Thoracic aorta (tissue), 2 donors: ENCODE results near the gene PDCD2L. TPM values are rescaled to one million over a fixed set of nuclear protein-coding genes. Genes with fewer than 3 reads are reported as not detected.
A peak's percentile ranks its signal among the peaks of the same experiment; 100 is the strongest.

Experiments used
- ATAC-seq: fragments of 150-250 bp; one replicate; pipeline ENCODE4 v1.8.0; 2017; ENCODE audit warnings: low read depth; ENCODE audit not compliant: insufficient number of reproducible peaks, low FRiP score
- DNase-seq: peaks from one replicate; pipeline ENCODE4 v3.0.0-alpha.2; 2020; ENCODE audit warnings: low spot score
- H3K27ac ChIP-seq, 2 donors: fragments of 200-600 bp; sonication (generic); 1 replicate in 1 of 2; 2 replicates in 1 of 2; pipeline ENCODE4 v1.5.1; 2016; ENCODE audit warnings: mild to moderate bottlenecking in 2 of 2, moderate library complexity in 2 of 2
- H3K27me3 ChIP-seq: fragments of 200-600 bp; sonication (generic); replicated peaks from 2 replicates; pipeline ENCODE4 v1.6.0; 2016; ENCODE audit warnings: mild to moderate bottlenecking; ENCODE audit not compliant: insufficient read depth
- H3K36me3 ChIP-seq: fragments of 200-600 bp; sonication (generic); one replicate; pipeline ENCODE4 v1.5.1; 2016
- H3K4me1 ChIP-seq, 2 donors: fragments of 200-600 bp; sonication (generic); 1 replicate in 1 of 2; 2 replicates in 1 of 2; pipeline versions ENCODE4 v1.5.1 to v1.6.0; 2016; ENCODE audit warnings: low read depth in 2 of 2, mild to moderate bottlenecking in 1 of 2; ENCODE audit not compliant: control insufficient read depth in 1 of 2
- H3K4me3 ChIP-seq: fragments of 200-600 bp; sonication (generic); 2 replicates; pipeline ENCODE4 v1.5.1; 2016; ENCODE audit warnings: mild to moderate bottlenecking
- H3K9me3 ChIP-seq: fragments of 200-600 bp; sonication (generic); 2 replicates; pipeline ENCODE4 v1.5.1; 2016
- total RNA-seq, 2 donors: library from RNA; depleted of rRNA; stranded (reverse); fragments of >200 nt; gene quantifications; one replicate each; pipeline versions ENCODE4 v1.1.0 to v1.2.3, GENCODE V29; 2016
- TF ChIP-seq, protein P1 (sequence below): fragments of 200-600 bp; sonication (generic); IDR thresholded peaks from one replicate; pipeline ENCODE4 v1.5.1; 2019; ENCODE audit warnings: antibody characterized with exemption

The PDCD2L gene
- total RNA-seq, 2 donors from 2014 or later: 6.2 to 12.8 TPM

- ATAC-seq: no peak
- TF ChIP-seq, protein P1, sequence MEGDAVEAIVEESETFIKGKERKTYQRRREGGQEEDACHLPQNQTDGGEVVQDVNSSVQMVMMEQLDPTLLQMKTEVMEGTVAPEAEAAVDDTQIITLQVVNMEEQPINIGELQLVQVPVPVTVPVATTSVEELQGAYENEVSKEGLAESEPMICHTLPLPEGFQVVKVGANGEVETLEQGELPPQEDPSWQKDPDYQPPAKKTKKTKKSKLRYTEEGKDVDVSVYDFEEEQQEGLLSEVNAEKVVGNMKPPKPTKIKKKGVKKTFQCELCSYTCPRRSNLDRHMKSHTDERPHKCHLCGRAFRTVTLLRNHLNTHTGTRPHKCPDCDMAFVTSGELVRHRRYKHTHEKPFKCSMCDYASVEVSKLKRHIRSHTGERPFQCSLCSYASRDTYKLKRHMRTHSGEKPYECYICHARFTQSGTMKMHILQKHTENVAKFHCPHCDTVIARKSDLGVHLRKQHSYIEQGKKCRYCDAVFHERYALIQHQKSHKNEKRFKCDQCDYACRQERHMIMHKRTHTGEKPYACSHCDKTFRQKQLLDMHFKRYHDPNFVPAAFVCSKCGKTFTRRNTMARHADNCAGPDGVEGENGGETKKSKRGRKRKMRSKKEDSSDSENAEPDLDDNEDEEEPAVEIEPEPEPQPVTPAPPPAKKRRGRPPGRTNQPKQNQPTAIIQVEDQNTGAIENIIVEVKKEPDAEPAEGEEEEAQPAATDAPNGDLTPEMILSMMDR: no peak
- H3K27me3 ChIP-seq: no peaks in the 10 kb centered on the region
- H3K27ac ChIP-seq: peak overlapping the region; percentile 94 to 98
- H3K9me3 ChIP-seq: no peaks in the 10 kb centered on the region
- peaks cover 40 to 75% of the 10 kb centered on the region in 2 donors for H3K4me1 ChIP-seq
- peaks cover 13% of the 10 kb centered on the region for H3K36me3 ChIP-seq
- H3K4me3 ChIP-seq: peak overlapping the region; percentile 98
- DNase-seq: no peak
Observed at GRCh38 chr19:34431681-34432402, 27.6 kb downstream of the PDCD2L start.

DNA sequence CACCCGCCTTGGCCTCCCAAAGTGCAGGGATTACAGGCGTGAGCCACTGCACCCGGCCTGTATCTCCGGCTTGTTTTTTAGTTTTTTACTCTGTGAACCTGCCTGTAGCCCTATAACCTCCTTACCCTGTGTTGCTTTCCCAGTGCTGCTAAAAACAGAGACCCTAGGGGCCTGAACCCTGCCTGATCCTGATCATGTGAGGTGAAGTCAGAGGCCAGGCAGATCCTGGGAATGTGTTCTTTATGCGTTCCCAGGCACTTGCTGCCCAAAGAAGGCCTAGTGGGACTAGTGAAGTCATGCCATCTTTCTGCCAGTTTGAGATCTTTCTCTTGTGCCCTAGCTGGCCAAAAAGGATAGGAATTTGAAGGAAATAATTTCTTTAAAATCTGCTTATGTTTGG is 28.6 kb downstream of the PDCD2L start:
- H3K27ac ChIP-seq: peak overlapping the region; percentile 94 to 98

DNA sequence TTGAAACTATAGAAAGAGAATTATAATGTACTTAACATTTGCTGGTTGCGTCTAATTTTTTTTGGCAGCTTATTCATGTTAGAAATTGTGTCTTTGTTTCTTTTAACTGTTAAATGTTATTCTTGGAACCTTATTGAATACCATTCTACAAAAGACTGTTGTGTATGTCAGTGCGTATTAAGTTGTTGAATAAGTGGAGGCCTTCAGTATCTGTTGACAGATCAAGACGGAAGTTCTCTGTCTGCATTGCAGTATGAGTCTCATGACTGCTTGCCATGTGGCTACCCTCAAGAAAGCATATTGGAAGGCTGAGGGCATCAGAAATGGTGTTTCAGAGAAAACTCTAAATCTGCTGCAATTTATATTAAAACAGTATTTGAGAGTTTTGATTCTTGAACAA is 32.5 kb downstream of the PDCD2L start:
- DNase-seq (no peak), ATAC-seq (no peak)
- Histone ChIP-seq H3K27ac (peak overlapping the region; percentile 31 to 98), H3K36me3 (peaks cover 37% of the 10 kb centered on the region), H3K9me3 (no peaks in the 10 kb centered on the region), H3K27me3 (no peaks in the 10 kb centered on the region), H3K4me3 (no peak overlapping the region), H3K4me1 (peaks cover 21 to 63% of the 10 kb centered on the region in 2 donors)
- TF ChIP-seq, protein P1: no peak

More for the DNA sequence above, 28.6 kb downstream of the PDCD2L start:
- DNase-seq: no peak
- Histone ChIP-seq H3K4me1 (peaks cover 40 to 79% of the 10 kb centered on the region in 2 donors), H3K4me3 (peak overlapping the region; percentile 38), H3K9me3 (no peaks in the 10 kb centered on the region), H3K36me3 (peaks cover 13% of the 10 kb centered on the region), H3K27me3 (no peaks in the 10 kb centered on the region)
- no peak for ATAC-seq
- TF ChIP-seq, protein P1: no peak

DNA sequence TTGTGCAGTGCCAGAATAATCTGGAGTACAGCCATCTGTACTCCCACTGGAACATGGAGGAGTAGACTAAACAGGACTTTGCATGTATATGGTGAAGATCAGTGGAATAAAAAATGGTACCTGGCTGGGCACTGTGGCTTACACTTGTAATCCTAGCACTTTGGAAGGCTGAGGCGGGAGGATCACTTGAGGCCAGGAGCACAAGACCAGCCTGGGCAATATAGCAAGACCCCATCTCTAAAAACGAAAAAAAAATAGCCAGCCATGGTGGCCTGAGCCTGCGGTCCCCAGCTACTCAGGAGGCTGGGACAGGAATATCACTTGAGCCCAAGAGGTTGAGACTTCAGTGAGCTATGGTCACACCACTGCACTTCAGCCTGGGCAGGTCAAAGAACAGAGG is 44.0 kb downstream of the PDCD2L start:
- Histone ChIP-seq H3K4me1 (peaks cover 4 to 30% of the 10 kb centered on the region in 2 donors), H3K4me3 (no peak overlapping the region), H3K9me3 (no peaks in the 10 kb centered on the region), H3K27ac (peak overlapping the region in 1 of 2 donors; percentile 39), H3K27me3 (no peaks in the 10 kb centered on the region), H3K36me3 (peaks cover 33% of the 10 kb centered on the region)
- DNase-seq (no peak), ATAC-seq (no peak)
- TF ChIP-seq, protein P1: no peak

GRCh38 chr19:34452723-34453122 is 48.5 kb downstream of the PDCD2L start:
- Histone ChIP-seq H3K9me3 (no peaks in the 10 kb centered on the region), H3K27me3 (no peaks in the 10 kb centered on the region), H3K4me3 (no peak overlapping the region), H3K27ac (peak overlapping the region in 1 of 2 donors; percentile 64), H3K4me1 (peaks cover 20 to 38% of the 10 kb centered on the region in 2 donors), H3K36me3 (peaks cover 28% of the 10 kb centered on the region)
- ATAC-seq: no peak
- no peak for DNase-seq
- TF ChIP-seq, protein P1: no peak
